GM21367 (cell line): ENCODE data around the gene FIBCD1.

ENCODE experiments used
- ATAC-seq: cut with Tn5 transposase; IDR thresholded peaks from one replicate; pipeline ENCODE4 v1.9.1; 2021; ENCODE audit not compliant: unreplicated experiment

The FIBCD1 gene, protein sequence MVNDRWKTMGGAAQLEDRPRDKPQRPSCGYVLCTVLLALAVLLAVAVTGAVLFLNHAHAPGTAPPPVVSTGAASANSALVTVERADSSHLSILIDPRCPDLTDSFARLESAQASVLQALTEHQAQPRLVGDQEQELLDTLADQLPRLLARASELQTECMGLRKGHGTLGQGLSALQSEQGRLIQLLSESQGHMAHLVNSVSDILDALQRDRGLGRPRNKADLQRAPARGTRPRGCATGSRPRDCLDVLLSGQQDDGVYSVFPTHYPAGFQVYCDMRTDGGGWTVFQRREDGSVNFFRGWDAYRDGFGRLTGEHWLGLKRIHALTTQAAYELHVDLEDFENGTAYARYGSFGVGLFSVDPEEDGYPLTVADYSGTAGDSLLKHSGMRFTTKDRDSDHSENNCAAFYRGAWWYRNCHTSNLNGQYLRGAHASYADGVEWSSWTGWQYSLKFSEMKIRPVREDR

DNA sequence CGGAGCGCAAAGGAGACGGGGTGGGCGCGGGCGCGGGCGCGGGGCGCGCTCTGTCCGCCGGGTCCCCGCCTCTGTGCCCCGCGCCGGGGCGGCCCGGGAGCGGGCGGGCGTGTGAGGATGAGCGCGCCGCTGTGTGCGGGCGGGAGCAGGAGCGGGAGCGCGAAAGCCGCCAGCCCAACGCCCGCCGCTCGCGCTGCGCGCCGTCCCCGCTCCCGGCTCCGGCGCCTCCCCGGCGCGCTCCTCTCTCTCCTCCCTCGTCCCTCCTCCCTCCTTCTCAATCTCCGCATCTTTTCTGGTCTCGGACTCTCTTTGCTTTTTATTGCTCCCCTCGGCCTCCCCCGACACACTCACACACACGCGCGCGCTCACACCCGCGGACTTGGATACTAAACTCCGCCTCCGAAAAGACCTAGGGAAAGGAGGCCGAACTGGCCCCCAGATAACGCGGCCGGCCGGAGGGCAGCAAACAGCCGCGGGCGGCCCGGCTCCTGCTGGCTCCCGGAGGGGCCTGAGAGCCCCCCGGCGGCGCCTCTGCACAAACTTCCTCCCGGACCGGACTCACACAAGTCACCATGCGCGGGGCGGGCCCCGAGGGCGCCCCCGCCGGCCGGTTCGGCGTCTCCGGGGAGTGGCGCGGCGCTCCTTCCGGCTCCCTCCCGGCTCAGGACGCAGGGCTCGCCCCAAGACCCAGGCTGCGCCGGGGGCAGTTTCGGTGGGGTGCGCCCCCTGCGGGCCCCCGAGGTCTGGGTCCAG lies at the start of gene FIBCD1:
Gene FIBCD1 (minus strand): TSS at position 596 of the 753 bp plus-strand sequence. CDS start 640 bp downstream, outside the sequence.
- no peak for ATAC-seq

- ATAC-seq = no peak
Observed at GRCh38 chr9:130988400-130988747, 49.3 kb upstream of the FIBCD1 start.

DNA sequence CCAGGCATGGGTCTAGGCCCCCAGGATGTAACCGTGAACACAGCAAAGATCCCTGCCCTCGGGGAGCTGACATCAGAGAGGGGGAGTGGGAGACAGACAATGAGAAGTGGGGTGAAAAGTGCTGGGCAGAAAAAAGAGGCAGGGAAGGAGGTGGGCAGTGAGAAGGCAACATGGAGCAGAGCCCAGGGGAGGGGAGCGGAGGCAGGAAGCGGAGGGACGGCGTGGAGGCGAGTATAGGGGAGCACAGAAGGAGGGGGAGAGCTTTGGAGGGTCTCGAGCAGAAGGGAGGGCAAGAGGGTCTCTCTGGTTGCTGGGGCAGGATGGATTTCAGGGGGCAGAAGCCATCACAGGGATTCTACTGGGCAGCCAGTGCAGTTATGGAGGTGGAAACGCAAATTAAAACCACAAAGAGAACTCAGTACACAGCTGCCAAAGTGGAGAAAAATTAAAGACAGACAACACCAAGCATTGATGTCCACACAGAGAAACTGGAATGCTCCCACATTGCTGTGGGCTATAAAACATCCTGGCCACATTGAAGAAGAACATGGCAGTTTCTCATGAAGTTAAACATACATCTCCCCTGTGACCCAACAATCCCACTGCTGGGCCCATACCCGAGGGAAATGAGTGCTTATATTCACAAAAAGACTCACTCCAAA lies 48.8 kb upstream of the FIBCD1 start:
- ATAC-seq = no peak

DNA sequence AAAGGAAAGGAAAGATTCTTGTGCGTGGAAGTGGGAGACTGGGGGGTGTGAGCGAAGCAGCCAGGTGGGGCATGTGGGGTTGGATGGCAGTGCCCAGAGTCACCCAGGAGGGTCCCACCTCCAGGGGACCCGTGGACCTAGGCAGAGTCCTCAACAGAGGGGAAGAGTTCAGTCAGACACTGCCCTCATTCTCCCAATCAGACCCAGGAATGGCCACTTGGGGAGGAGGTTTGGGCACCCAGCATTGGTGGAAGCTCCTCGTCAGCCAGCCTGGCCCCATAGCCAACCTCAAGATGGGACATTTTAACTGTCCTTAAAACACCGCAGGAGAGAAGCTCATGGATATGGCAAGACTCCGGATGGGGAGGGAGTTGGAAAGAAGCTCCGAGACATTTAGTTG lies 48.0 kb upstream of the FIBCD1 start:
- ATAC-seq = no peak

DNA sequence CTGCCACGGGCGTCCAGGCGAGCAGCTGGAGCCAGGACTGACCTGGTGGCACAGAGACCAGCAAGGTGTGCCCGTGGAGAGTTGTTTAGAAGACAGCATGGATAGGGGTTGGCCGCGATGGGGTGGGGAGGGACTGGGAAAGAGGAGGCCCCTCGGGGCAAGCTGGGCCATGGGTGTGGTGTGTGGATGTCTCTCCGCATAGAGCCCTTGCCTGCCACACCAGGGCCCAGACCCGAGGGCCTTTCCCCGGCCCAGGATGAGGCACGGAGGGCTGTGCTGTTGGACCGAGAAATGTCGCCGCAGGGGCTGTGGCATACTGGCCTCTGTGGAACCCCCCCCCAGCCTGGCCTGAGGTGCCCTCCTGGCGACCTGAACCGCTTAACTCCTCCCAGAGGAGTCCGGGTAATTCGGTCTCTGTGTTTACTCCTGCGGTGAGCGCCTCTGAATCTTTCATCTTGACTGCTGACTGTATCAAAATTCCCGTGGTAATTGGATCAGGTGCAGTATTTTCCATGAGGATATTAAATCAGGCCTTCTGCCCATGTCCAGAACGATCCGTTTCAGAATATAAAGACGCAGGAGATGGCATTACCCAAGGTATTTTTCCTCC lies 47.4 kb upstream of the FIBCD1 start:
- ATAC-seq = no peak

DNA sequence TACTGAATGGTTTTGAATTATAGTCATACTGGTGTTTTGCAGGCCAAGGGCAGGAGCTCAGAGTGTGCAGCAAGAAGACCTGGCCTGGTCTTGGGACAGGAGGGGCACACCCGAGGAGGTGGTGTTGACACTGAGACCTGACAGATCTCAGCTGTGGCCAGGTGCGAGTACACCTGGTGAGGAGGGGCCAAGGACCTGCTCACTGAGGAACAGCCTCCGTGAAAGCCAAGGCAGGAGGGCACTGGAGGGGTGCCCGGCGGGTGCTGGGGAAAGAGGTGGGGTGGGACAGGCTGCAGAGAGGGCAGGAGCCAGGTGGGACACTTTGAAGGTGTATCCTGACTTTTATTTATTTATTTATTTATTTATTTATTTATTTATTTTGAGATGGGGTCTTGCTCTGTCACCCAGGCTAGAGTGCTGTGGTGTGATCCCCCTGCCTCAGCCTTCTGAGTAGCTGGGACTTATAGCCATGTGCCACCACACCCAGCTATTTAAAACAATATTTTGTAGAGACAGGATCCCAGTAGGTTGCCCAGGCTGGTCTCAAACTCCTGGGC lies 46.6 kb upstream of the FIBCD1 start:
- ATAC-seq = no peak

DNA sequence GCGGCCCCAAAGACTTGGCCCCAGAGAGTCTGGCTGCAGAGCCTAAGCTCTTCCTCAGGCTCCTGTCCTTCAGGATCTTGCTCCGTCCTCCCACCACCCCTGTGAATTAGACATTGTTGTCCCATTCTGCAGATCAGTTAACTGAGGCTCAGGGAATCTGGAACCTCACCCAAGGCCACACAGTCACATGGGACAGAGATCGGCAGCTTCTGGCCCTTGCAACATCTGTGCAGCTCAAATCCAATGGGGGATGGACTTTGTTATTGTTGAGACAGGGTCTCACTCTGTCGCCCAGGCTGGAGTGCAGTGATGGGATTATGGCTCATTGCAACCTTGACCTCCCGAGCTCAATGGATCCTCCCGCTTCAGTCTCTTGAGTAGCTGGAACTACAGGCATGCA lies 46.0 kb upstream of the FIBCD1 start:
- ATAC-seq = no peak

DNA sequence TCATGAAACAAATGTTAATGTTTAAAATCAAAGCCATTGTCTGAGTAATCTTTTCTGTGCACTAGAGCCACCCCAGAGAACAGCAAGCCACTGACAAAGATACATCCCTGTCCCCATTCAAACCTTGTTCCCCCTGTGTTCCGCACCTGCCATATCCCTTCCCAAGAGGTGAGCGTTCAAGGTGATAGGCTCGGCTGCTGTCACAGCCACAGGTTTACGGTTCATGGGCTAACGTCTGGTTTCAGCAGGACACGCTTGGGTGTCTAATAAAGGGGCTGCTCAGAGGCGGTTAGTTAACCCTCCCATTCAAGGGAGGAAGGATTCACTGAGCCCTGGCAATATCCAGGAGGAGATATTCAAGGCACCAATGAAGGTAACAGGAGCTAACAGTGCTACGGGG lies 45.5 kb upstream of the FIBCD1 start:
- no peak for ATAC-seq

DNA sequence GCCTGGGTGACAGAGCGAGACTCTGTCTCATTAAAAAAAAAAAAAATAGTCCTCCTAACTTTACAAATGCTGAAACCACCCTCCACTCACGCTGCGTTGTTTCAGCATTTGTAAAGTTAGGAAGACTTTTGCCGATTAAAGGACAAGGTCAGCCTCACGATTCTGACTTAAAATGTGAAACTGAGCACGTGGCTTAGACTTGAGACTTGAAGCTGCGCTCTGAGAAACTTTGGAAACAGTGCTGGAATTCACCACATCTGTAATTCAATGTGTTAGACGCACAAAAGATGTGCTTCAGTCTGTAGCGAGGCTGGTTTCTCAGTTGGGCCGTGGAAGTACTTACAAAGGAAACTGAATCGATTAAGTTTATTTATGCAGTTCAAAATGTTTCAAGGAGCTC lies 44.9 kb upstream of the FIBCD1 start:
- no peak for ATAC-seq

- no peak for ATAC-seq
Observed at GRCh38 chr9:130983359-130983670, 44.3 kb upstream of the FIBCD1 start.

DNA sequence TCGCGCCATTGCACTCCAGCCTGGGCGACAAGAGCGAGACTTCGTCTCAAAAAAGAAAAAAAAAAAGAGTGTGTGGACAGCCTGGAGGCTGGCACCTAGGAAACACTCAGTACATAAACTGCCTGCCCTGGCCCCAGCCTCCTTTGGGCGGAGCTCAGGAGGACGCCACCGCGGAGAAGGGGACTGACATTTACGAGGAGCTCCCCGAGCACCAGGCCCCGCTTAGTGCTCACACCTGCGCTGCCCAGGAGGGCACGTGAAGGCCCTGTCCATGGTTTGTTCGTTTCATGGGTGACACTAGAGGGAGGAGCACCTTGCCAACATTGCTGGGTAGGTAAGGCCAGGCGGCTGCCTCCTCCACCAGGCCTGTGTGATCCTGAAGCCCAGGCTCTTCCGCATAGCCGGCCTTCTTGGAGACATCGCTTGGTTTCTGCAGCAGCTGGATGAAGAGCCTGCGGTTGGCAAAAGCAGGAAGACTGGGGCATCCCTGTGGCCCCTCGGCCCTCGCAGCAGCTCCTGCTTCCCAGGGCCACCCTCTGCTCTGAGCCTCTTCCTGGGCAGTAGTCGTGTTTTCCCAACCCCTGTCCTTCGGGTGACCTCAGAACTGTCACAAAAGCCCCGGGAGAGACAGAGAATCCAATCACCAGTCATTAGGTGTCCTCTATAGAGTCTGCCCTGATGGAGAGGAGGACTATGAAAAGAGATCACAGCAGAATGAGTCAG lies 43.8 kb upstream of the FIBCD1 start:
- ATAC-seq = no peak

GRCh38 chr9:130981756-130982137 lies 42.7 kb upstream of the FIBCD1 start:
- no peak for ATAC-seq

- ATAC-seq = no peak
Observed at GRCh38 chr9:130981002-130981755, 42.1 kb upstream of the FIBCD1 start.

DNA sequence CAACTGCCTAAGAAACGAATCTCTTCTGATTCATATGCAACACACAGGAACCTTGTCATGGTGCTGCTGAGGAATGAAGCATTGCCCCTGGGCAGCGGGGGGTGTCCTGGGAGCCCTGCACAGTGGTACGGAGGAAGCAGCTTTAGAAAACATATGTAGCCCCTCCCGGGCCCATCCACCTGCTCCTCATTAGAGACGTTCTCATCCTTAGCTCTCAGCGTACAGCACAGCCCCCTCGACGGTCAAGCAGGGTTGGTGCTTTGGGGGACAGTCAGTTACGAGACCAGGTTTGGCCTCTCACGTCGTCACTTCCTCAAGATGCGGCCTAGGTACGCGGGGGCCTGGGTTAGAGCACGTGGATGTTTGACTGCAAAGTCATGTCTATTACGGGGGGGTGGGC lies 41.5 kb upstream of the FIBCD1 start:
- ATAC-seq = no peak

- ATAC-seq = no peak
Observed at GRCh38 chr9:130979591-130980385, 40.7 kb upstream of the FIBCD1 start.

GRCh38 chr9:130977811-130978221 lies 38.8 kb upstream of the FIBCD1 start:
- ATAC-seq = no peak

GRCh38 chr9:130975932-130976841 lies 37.1 kb upstream of the FIBCD1 start:
- no peak for ATAC-seq

- ATAC-seq = no peak
Observed at GRCh38 chr9:130975156-130975555, 36.1 kb upstream of the FIBCD1 start.
